K562 (cell line): ENCODE measurements around the gene MARCO. TPM values are rescaled to one million over a fixed set of nuclear protein-coding genes. Genes with fewer than 3 reads are reported as not detected.

Source experiments
- ATAC-seq: fragments of 200-7000 bp; cut with Tn5 transposase; 3 replicates; pipeline ENCODE4 v1.9.1; 2020; ENCODE audit warnings: moderate library complexity
- BruUV-seq: library from RNA; stranded (reverse); fragments of 400-500 nt; replicated peaks from 2 replicates; lab custom pipeline; 2021; lab: Mats Ljungman, UMichigan
- CTCF ChIA-PET: fragments of 300-600 bp; formaldehyde crosslinking; extraction: SDS; loops from one replicate; lab custom pipeline; 2021; ENCODE audit warnings: low intra/inter-chr PET ratio; lab: Yijun Ruan, JAX
- POLR2A ChIA-PET: fragments of 300-600, 350-650 bp; sonication (Branson Sonifier 250); formaldehyde crosslinking; extraction: SDS; loops from one replicate; lab custom pipeline; 2021; ENCODE audit warnings: antibody characterized with exemption, inconsistent platforms; lab: Yijun Ruan, JAX
- DNase-seq, 4 experiments: peaks; one replicate each; pipeline versions ENCODE4 v3.0.0 to v3.0.0-alpha.2; 2011 to 2018; ENCODE audit warnings: low spot score in 3 of 4, mixed read lengths in 3 of 4; ENCODE audit errors: extremely low read depth in 1 of 4
- FAIRE-seq: peaks from 2 replicates; lab custom pipeline; 2011; peaks lifted over from hg19 to GRCh38; lab: Jason Lieb, UNC
- H2AFZ ChIP-seq: 2 replicates; pipeline ENCODE4 v1.6.0; 2011; ENCODE audit warnings: low read depth, low read length, control low read depth, inconsistent platforms
- H3K27ac ChIP-seq: fragments of 200-600 bp; 3 replicates; pipeline ENCODE4 v1.8.0; 2011; ENCODE audit warnings: low read depth, mild to moderate bottlenecking, control low read depth, inconsistent platforms, low read length, moderate library complexity, mixed read lengths; ENCODE audit errors: extremely low read depth
- H3K27me3 ChIP-seq, 2 experiments: fragments of 300-600 bp in 1 of 2; 2 replicates in 1 of 2; 3 replicates in 1 of 2; pipeline versions ENCODE4 v1.6.0 to v1.8.0; 2011; ENCODE audit warnings: inconsistent platforms in 2 of 2, low read length in 2 of 2, mild to moderate bottlenecking in 1 of 2, mixed read lengths in 1 of 2, moderate library complexity in 1 of 2; ENCODE audit not compliant: control insufficient read depth in 2 of 2, insufficient read depth in 2 of 2
- H3K36me3 ChIP-seq: fragments of 300-600 bp; 3 replicates; pipeline ENCODE4 v1.8.0; 2011; ENCODE audit warnings: mild to moderate bottlenecking, low read length, inconsistent platforms; ENCODE audit not compliant: control insufficient read depth, insufficient read depth
- H3K4me1 ChIP-seq, 2 experiments: fragments of 200-600 bp in 1 of 2; replicated peaks in 1 of 2; 2 replicates in 1 of 2; 3 replicates in 1 of 2; pipeline versions ENCODE4 v1.5.1 to v1.8.0; 2011; ENCODE audit warnings: inconsistent platforms in 2 of 2, low read length in 2 of 2, mild to moderate bottlenecking in 1 of 2, mixed read lengths in 1 of 2, moderate library complexity in 1 of 2; ENCODE audit not compliant: control insufficient read depth in 2 of 2, insufficient read depth in 2 of 2
- H3K4me2 ChIP-seq: 2 replicates; pipeline ENCODE4 v1.6.1; 2011; ENCODE audit warnings: low read length, control low read depth, inconsistent platforms, mixed read lengths; ENCODE audit not compliant: insufficient read depth
- H3K4me3 ChIP-seq: fragments of 200-600 bp; sonication (generic), shearing (Covaris generic); 2 replicates; pipeline ENCODE4 v1.5.1; 2016; ENCODE audit warnings: control low read depth, inconsistent platforms
- H3K79me2 ChIP-seq: fragments of 200-600 bp; 3 replicates; pipeline ENCODE4 v1.8.0; 2011; ENCODE audit warnings: low read length, inconsistent platforms; ENCODE audit not compliant: control insufficient read depth, insufficient read depth
- H3K9ac ChIP-seq, 2 experiments: 2 replicates each; pipeline versions ENCODE4 v1.6.0 to v1.6.1; 2011; ENCODE audit warnings: low read depth in 2 of 2, low read length in 2 of 2, control low read depth in 1 of 2, inconsistent platforms in 1 of 2, mild to moderate bottlenecking in 1 of 2, mixed read lengths in 1 of 2; ENCODE audit not compliant: insufficient read depth in 1 of 2
- H3K9me1 ChIP-seq: one replicate; pipeline ENCODE4 v1.6.0; 2011; ENCODE audit warnings: inconsistent platforms, mild to moderate bottlenecking, low read length, moderate library complexity; ENCODE audit not compliant: control insufficient read depth, insufficient read depth
- H3K9me3 ChIP-seq: replicated peaks from 2 replicates; pipeline ENCODE4 v1.5.1; 2011; ENCODE audit warnings: low read depth, low read length, inconsistent platforms; ENCODE audit not compliant: control insufficient read depth, insufficient read depth
- H4K20me1 ChIP-seq: replicated peaks from 2 replicates; pipeline ENCODE4 v1.6.1; 2011; ENCODE audit warnings: low read length, inconsistent platforms, mixed read lengths; ENCODE audit not compliant: control insufficient read depth, insufficient read depth
- HDAC2 ChIP-seq: fragments of 450-650 bp; IDR thresholded peaks from 2 replicates; pipeline ENCODE4 v1.6.1; 2016; ENCODE audit warnings: mild to moderate bottlenecking
- ID3 ChIP-seq, 2 experiments: fragments of 250-450 bp in 1 of 2; fragments of 450-650 bp in 1 of 2; sonication (Bioruptor Pico) in 1 of 2; IDR thresholded peaks; 2 replicates each; pipeline versions ENCODE4 v1.6.1 to v1.8.0; 2016 to 2021; ENCODE audit warnings: mild to moderate bottlenecking in 2 of 2, moderate library complexity in 2 of 2, missing compliant biosample characterization in 1 of 2, missing genetic modification characterization in 1 of 2
- NKRF ChIP-seq: fragments of 450-650 bp; IDR thresholded peaks from 2 replicates; pipeline ENCODE4 v1.6.1; 2016; ENCODE audit warnings: borderline replicate concordance
- NR0B1 ChIP-seq: fragments of 450-650 bp; IDR thresholded peaks from one replicate; pipeline ENCODE4 v1.6.1; 2018; ENCODE audit warnings: mild to moderate bottlenecking, moderate library complexity; ENCODE audit not compliant: partially characterized antibody
- POLR2A ChIP-seq: fragments of 450-650 bp; conservative IDR thresholded peaks from 2 replicates; pipeline ENCODE4 v1.6.1; 2016
- THRA ChIP-seq: fragments of 450-650 bp; IDR thresholded peaks from 2 replicates; pipeline ENCODE4 v1.6.1; 2017; ENCODE audit warnings: mild to moderate bottlenecking, moderate library complexity
- UBTF ChIP-seq, 2 experiments: IDR thresholded peaks; 2 replicates each; pipeline ENCODE4 v1.6.1; 2012; ENCODE audit warnings: improper control_type of control experiment in 2 of 2, low read depth in 2 of 2, low read length in 2 of 2, borderline replicate concordance in 1 of 2
- VEZF1 ChIP-seq: fragments of 200-800 bp; sonication (Bioruptor generic); IDR thresholded peaks from 2 replicates; pipeline ENCODE4 v1.6.1; 2017; ENCODE audit warnings: missing genetic modification characterization, missing compliant biosample characterization
- ZBTB33 ChIP-seq: sonication (generic); formaldehyde crosslinking; IDR thresholded peaks from 2 replicates; pipeline ENCODE4 v1.8.1; 2023; ENCODE audit warnings: mild to moderate bottlenecking, missing genetic modification reagents
- ZNF274 ChIP-seq: IDR thresholded peaks from 2 replicates; pipeline ENCODE4 v1.6.1; 2011; ENCODE audit warnings: low read depth, mild to moderate bottlenecking, low read length, moderate library complexity, borderline replicate concordance
- WGBS: fragments of 100-300 bp; shearing (Covaris generic); methylation state at CpG from one replicate; pipeline ENCODE4 v1.1.6; 2016; ENCODE audit warnings: low coverage, mixed read lengths; ENCODE audit not compliant: insufficient coverage; ENCODE audit errors: missing lambda C conversion rate; 5-methylcytosine and 5-hydroxymethylcytosine counted together
- in situ Hi-C: fragments of 300-500 bp; cut with MboI; formaldehyde crosslinking; loops from 4 replicates; pipeline ENCODE4 v1.15.0; 2018; ENCODE audit warnings: inconsistent platforms, mixed read lengths
- intact Hi-C: fragments of 100-400 bp; cut with micrococcal nuclease; formaldehyde crosslinking; loops from 2 replicates; pipeline ENCODE4 v1.14.2; 2022
- polyA plus RNA-seq, 8 experiments: library from polyadenylated mRNA; depleted of rRNA in 4 of 8; stranded (reverse) in 5 of 8; unstranded in 3 of 8; fragments of >200 nt; fragmentation: Nextera tagmentation in 2 of 8; fragmentation: Illumina TruSeq in 1 of 8; extraction: Ambion mirVana in 2 of 8; extraction: Trizol in 1 of 8; gene quantifications; 2 replicates each; pipeline versions ENCODE4 v1.2.1 to v1.2.3, GENCODE V29; 2011 to 2014; ENCODE audit warnings: inconsistent platforms in 1 of 8, missing spikeins in 1 of 8
- total RNA-seq, 7 experiments: library from RNA; depleted of rRNA in 6 of 7; stranded (reverse); fragments of >200 nt in 6 of 7; fragmentation: Illumina TruSeq in 2 of 7; extraction: Trizol in 2 of 7; gene quantifications; 2 replicates each; pipeline versions ENCODE4 v1.2.1 to v1.2.3, GENCODE V29; 2011 to 2021; ENCODE audit warnings: low replicate concordance in 1 of 7

The MARCO gene
- total and polyA plus RNA-seq, 9 of the 15 experiments (the other 6 are each of a cell fraction or from before 2014, with no cell fraction given) = 0.31 TPM; not detected in 8

GRCh38 chr2:119005051-119005450 is 63.1 kb downstream of the MARCO start:
- no peak for FAIRE-seq
- intact Hi-C loops = no loop called here
- CTCF ChIA-PET = no interaction called here
- TF ChIP-seq ZBTB33 (CRISPR knock-in tag) (no peak), NKRF (no peak), HDAC2 (no peak), ZNF274 (no peak), VEZF1 (CRISPR knock-in tag) (no peak), ID3 (CRISPR knock-in tag; IDR thresholded peaks at IDR 0.05) (no peak), ID3 (tag; IDR thresholded peaks at IDR 0.05) (no peak), POLR2A (no peak), NR0B1 (no peak), UBTF (IDR thresholded peaks at IDR 0.05; ENCODE audit: borderline replicate concordance in 1 of 2, low read depth in 2 of 2, low read length in 2 of 2) (no peak), THRA (no peak)

More at GRCh38 chr2:119005051-119005450, 63.1 kb downstream of the MARCO start:
- Histone ChIP-seq H3K36me3 (no peaks in the 10 kb centered on the region), H3K4me2 (no peak overlapping the region), H3K27ac (no peak overlapping the region), H3K79me2 (no peaks in the 10 kb centered on the region), H3K9me1 (no peaks in the 10 kb centered on the region), H3K4me3 (no peak overlapping the region), H4K20me1 (no peaks in the 10 kb centered on the region), H3K27me3 (peaks cover 0 to 9% of the 10 kb centered on the region in 2 experiments; a peak in 3 of 5 replicates), H3K9ac (no peak overlapping the region), H2AFZ (no peak overlapping the region), H3K4me1 (no peaks in the 10 kb centered on the region), H3K9me3 (no peaks in the 10 kb centered on the region)
- no peak for ATAC-seq
- in situ Hi-C loops = loop anchor here (25.0 kb wide), 1 partner anchor 282 kb away; no protein-coding TSS in a partner anchor
- no peak for DNase-seq
- 2% methylated on average over 5 of the region's 5 CpGs for WGBS
- POLR2A ChIA-PET = no interaction called here
- no TSS peak for BruUV-seq
